Stimulated activated CD8-positive, alpha-beta memory T cell treated with anti-CD3 and anti-CD28 coated beads, Interleukin-2, amount 100 ng/mL, for 1 hour (primary cell): ENCODE data around the gene URAD.
"Not testable (repeated sequence)": the region's sequence is repeated elsewhere in the genome, so short reads cannot be mapped to it uniquely, and the experiment has no call there.

Experiments used
- DNase-seq, 2 donors: peaks; one replicate each; pipeline ENCODE4 v3.0.0-alpha.2; 2020; ENCODE audit warnings: low read depth in 2 of 2

Gene URAD

DNA sequence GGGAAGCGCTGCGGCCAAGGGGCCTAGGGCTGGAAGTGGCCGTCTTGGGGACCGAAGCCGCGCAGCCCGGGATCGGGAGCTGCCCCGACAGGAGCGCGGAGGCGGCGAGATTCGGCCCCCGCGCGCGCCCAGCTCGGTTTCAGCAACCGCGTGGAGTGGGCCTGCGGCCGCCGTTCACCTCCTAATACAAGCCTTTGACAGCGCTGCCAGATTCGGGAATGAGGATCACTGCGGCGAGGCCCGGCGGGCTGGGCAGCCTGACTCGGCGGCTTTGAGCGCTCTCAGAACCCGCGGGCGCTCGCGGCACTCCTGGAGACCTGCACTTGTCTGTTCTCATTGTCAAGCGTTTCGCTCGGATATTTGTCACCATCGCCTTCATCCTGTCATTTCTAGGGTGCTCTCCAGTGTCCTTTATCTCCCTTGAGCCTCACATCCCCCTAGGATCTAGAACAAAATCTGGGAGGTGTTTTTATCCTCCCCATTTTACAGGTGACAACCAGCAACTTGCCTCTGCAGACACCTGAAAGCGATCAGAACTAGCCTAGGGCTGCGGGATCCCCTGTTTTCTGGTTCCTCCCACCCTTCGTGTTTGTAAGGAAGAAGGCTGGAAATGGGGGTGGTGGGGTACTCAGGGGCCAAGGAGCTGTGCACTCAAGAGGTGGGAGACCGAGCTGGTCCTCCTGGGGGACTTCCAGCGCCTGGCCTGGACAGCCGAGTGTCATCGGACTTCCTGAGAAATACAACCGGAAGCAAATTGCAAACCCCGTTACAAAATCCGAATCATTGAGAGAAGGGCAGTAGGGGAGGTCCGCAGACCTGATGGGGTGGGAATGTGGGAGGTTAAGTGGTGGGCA is 17.9 kb downstream of the URAD start:
- no peak for DNase-seq

DNA sequence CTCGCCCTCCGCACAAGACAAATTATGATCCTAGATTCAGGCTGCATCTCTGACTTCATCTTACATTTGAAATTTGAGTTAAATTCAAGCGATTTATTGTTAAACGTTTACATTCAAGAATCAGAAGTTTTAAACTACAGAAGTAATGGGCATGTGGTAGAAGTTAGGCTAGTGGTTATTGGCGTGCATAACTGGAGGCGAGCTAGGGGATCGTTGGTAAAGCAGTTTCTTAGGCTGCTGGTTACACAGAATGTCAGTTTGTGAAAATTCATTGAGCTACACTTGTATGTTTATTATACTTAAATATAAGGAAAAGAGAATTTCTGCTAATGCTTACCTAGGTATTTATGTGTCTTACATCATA is 18.6 kb downstream of the URAD start:
- no peak for DNase-seq

DNA sequence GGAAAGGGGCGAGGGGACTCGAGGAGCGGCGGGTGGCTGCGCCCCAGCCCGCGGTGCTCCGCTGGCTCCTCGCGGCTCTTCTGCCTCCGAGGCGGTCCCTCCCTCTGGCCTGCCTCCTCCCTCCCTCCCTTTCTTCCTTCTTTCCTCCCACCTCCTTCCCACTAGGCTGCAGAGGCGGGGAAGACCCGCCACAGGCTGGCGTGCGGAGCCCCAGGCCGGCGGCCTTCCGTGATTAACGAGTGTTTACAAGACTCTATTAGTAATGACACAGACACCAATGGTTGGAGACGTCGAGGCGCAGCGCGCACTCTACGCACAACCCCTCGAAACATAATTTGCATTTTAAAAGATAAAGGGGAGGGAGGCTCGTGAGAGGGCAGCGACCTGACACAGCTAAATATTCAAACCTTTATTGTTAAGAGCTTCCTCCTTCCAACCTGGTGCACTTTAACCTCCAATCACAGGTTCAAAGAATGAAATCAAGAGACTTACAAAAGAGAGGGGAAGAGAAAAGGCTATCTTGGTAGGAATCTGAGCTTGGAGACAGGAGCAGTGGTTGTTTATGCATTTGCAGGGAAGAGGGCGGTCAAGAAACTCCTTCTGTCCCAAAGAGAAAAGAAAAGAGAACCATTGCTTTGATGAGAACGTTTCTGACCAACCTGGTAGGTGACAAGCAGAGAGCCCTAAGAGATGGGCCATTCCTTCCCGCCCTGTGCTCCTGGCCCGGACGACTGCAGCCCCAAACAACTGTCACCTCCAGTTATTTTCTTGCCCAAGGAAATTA is 19.2 kb downstream of the URAD start, which contains the start of gene CDX2:
CDX2 (minus strand) TSS at position 234 of the 784 bp plus-strand sequence. CDS start 309 bp downstream, outside the sequence.
- DNase-seq: no peak

DNA sequence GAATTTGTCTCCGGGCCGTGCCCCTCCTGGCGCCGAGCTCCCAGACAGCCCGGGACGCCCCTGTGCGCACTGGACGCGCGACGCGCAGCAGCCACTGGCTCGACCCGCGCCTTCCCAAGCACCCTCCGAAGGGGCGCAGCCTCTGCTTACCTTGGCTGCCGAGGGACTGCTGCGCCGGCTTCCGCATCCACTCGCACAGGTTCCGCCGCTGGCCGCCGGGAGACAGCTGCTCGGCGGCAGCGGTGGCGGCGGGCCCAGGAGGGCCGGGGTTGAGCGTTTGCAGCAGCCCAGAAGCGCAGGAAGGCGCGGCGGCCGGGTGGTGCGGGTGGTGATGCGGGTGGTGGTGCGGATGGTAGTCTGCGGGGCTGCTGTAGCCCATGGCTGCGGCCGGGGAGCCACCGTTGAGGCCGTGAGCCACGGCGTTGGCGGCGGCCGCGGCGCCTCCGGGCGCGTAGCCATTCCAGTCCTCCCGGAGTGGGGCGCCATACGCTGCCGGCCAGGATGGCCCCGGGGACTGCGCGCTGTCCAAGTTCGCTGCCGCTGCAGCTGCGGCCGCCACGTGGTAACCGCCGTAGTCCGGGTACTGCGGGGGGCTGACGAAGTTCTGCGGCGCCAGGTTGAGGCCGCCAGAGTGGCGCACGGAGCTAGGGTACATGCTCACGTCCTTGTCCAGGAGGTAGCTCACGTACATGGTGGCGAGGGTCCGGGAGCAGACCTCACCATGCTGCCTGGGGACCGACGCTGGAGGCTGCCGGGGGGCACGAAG is 20.0 kb downstream of the URAD start:
- no peak for DNase-seq

DNA sequence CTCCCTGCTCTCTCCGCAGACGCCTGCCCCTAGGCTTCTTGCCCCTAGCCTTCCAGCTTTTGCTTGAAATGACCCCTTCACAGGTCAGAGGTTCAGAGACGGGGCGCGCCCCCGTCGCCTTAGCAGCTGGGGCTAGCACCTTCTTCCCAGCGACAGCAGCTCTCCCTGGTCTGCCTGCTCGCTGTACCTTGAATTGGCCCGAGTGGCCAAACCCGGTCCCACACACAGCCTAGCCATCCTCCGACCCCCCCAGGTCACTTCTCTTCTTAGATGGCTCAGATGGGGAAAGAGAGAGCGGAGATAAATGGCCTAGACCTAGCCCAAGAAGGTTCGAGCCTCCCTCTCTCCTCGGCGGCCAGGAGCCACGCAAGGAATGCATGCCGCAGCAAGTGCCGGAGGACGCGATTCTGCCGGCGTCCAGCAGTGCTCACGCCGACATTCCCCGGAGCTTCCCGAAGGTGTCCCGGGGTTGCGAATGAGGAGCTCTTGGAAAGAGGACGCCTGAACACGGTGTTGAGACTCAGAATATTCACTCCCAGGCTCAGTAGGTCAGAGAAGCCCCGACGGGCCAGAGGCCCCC is 20.7 kb downstream of the URAD start:
- no peak for DNase-seq

DNA sequence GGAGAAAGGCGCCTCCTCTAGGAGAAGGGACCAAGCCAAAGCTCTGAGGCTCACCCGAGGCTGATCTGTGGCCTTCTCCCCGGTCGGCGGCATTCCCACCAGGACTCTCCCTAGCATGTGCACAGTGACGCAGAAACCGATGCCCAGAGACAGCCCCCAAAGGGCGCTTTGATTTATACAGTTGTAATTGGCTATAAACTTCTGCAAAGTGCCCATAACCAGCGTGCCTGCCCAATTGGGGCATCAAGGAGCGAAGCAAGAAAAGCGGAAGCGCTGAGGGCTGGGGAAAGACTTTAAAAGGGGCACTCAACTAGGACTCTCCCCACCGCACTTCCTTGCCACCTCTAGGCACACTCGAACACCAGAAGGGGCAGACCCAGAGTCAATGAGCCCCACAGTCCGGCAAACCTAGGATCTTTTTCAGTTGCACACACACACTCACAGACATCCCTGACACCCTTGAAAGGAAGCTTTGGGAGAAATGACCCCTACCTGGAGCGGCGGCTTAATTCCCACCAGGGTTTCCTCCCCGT is 21.2 kb downstream of the URAD start:
- no peak for DNase-seq

DNA sequence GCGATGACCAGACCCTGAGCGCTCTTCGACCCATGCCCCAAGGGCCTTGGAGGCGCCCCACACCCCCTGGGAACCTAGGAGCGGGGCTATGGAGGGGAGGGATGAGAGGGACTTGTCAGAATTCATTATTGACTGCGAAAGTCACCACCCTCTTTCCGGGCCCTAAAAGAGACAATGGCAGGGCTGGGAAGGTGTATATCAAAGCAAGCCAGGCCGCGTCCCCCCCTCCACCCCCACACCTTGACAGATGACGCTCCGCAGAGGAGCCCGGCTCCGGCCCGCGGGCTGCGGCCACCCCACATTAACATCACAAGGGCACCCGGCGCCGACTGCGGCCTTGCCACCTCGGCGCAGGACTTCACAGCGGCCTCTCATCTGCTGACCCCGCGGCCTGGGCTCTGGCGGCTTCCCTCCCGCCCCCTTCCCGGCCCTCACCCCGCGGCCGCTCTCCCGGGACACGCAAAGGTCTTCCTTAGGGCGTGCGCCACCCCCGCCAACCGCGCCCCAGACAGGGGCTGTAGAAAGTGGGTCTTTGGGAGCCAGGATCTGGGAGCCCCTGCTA is 21.8 kb downstream of the URAD start:
- no peak for DNase-seq

DNA sequence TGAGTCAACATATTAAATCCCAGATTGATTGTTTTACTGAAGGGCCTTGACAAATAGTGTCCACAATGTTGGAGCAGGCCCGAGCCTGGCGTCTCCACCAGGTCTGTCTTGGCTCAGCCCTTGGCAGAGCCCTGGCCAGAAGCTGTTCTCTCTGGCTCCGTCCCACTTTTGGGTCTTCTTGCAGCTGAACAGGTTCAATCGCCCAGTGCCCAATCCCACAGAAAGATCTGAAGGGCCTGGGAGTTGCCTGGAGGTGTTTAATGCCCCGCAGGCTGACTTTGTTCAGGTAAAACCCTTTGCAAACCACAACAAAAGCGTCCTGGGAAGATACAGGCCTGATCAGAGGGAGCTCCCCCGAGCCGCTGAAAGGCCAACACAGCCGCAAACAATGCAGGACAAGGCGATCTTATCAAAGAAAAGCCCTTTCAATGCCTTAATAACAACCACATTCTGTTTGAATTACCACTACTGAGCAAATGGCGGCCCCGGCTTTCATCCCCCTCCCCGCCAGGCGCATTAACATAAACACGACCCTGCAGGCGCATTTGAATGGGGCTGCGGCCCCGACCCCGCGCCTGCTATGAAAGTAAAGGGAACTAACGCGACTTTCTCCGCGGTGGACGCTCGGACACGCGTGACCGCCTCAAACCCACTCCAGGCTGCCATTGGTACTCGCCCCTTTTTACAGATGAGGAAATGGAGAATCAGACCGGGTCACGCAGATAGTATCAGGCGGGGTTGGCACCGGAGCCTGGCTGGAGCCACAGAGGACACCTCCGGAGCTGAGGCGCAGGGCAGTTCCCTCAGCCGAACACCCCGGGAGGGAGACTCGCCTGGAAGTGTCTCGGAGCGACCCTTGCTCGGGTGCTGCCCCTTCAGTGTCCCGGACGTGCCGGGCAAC is 22.5 kb downstream of the URAD start:
- DNase-seq: no peak

DNA sequence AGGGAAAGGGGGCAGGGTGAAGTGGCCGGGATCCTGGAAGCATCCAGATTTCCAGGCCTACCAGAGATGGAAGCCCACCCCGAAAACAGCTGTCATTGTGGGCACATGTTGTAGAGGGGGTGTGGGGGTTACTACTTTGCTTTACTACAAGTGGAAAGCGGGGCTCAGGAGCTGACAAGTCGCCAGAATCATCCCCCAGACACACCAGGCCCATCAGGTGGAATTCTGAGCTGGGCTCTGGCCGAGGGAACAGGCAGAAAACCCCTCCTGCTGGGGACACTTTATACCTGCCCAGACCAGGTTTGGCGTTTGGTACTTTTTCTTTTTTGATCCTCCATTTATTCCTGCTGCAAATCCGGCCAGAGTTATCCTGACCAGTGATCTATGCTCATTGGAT is 23.2 kb downstream of the URAD start:
- DNase-seq: no peak

DNA sequence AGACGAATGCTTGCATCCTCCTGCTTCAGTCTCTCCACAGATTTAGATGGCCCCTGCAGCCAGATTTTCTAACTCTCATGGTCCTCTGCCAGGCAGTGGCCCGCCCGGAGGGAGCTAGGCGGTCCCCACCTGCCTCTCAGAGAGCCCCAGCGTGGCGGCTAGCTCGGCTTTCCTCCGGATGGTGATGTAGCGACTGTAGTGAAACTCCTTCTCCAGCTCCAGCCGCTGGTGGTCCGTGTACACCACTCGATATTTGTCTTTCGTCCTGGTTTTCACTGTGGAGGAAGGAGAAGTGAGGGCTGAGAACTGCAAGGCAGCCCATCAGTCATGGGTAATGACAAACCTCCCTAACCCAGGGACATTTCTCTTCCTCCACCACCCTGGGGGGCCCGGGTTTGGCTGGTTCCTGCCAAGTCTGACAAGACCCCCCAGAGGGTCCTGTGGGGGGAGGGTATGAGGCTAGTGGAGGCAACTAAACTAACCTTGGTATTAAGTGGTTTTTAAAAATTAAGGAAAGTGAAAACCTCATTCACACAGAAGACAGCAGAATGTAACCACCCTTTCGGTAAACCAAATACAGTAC is 23.7 kb downstream of the URAD start:
- DNase-seq: no peak

DNA sequence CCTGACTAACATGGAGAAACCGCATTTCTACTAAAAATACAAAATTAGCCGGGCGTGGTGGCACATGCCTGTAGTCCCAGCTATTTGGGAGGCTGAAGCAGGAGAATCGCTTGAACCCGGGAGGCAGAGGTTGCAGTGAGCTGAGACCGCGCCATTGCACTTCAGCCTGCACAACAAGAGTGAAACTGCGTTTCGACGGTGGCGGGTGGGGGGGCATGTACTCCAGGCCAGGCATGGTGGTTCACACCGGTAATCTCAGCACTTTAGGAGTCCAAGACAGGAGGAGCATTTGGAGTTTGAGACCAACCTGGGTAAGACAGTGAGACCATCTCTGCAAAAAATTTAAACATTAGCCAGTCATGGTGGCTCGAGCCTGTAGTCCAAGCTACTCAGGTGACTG is 24.3 kb downstream of the URAD start:
- not testable (repeated sequence) for DNase-seq

DNA sequence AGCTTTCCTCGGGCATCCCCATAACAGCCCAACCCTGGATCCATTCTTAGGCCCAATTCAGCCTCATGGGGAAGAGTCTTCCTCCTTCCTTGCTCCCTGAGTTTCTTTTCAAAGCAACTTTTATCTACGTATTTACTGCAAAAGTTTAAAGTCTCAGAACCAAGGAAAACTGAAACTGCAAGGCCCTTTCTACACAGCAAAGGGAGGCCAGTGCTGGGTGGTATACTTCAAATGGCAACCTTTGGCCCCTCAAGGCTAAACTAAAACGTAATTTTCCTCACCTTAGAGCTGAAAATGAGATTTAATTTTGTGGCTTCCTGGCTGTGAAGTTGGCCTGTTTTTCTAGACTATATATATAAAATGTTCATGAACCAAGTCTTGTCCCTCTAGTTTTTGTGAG is 25.0 kb downstream of the URAD start:
- DNase-seq: no peak

DNA sequence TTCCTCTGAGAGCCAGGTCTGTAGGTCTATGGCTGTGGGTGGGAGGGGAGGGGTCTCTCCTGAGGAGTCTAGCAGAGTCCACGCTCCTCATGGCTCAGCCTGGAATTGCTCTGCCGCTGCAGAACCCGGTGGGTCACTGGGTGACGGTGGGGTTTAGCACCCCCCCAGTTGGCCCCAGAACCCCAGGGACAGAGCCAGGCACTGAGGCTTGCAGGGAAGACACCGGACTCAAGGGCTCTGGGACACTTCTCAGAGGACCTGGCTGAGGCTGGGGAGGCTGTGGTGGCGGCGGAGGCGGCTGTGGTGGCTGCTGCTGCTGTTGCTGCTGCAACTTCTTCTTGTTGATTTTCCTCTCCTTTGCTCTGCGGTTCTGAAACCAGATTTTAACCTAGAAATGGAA is 25.5 kb downstream of the URAD start:
- DNase-seq: no peak

DNA sequence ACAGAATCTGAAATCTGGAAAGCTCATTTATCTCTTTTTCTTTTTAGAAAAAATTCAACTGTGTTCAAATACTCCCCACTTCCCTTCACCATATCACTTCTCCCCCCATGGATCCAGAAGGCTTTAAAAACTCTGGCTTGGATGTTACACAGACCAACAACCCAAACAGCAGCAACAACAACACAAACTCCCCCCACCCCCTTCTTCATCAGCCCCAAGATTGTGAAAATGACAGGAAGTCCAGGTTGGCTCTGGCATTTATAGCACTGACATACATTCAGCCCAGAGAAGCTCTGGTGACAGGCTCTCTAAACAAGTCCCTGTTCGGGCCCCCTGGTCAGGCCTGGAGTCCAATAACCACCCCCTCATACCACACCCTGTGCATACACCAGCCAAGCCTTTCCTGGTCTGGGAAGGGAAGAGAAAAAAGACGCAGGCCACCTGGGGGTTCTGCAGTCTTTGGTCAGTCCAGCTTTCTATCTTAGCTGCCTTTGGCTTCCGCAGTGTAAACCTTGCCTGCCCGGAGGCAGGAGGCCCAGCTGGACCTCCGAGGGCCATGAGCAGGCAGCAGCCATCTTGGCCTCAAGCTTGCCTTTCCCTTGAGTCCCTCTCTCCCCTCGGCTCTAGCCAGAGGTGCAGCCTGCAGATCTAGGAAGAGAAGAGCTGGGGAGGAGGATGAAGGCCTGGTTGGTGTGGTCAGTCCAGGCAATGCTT is 26.2 kb downstream of the URAD start:
- no peak for DNase-seq

DNA sequence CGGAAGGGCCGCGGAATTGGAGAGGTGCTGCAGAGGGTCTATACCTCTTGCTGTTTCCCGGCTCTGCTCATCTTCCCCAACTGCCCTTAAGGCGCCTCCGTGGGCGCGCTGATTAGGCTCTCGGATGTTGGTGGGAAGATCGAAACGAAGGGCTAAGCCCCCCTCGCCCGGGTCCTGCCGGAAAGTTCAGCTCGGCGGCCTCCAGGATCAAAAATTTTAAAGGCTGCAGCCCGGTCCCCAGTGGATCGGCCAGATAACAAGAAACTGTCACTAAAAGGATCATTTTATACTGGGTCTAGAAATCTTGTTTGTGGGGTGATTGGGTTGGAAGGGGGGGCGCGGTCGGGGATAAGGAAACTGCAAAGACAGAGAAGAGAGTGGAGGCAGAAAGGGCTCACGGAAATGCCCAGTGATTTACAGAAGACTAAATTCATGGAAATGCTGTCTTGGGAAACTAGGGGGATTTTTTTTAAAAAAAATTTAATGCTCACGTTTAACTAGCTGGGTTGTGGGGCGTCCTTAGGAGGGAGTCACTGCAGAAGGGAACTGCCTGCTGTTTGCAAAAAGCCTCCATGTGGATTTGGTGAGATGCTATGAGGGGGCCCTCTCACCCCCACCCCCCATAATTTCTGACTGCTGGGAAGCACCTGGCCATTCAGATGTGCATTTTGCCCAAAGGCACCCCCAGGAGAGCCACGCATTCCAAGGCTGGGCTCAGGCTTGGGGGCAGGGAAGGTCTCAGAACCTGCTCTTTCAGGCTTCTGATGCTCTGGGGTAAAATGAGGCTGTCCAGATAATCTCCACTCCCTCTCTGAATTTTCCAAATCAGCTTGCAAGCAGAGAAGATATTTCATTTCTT is 27.0 kb downstream of the URAD start:
- no peak for DNase-seq

DNA sequence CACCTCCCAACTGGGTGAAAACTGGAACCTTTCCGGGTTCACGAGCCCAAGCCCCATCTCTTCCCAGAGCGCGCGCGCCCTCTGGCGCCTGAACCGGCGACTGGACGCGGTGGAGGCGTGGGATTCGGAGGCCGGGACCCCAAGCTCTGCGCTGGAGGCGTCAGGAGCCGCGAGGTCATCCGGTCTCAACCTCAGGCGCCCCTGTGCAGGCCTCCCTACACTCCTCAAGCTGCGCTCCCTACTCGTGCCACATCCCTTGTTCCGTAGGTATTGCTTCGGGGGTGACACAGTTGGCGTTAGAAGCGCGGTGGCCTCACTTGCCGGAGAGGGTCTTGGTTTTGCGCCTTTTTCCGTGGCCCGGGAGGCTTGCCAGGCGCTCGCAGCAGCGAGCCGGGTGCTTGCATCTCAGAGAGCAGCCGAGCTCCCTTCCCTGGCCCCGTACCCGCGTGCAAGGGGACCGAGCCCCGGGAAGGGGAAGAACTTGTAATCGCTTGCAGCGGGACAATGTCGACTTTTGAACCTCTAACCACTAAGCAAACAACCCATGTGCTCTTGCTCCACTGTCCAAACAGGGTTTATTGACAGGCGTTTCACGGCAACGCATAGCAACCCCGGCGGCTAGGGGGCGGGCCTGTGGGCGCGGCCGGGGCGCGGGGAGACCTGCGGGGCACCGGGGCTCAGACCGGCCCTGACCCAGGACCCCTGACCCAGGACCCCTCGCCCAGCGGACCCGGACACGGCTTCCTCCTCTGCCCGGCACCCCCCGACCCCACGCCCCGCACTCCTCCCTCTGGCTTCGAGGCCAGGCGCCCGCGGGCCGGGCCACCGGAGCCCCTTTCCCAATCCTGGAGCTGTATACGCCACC is 27.9 kb downstream of the URAD start:
- DNase-seq: no peak

DNA sequence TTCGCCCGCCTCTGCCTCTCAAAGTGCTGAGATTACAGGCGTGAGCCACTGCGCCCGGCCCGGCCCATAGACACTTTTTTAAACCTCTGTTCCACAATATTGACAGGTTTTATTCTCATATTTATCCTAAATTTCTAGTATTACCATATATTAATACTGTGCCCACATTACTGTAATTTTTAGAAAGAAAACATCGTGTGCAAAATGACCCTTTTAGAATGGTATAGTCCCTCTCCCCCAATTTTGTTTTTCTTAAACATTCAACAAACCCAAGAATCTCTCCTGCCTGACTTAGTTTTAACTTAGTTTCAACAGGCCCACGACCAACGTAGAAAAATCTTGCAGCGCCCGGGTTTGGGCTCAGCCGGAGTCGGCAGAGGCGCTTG is 28.5 kb downstream of the URAD start:
- no peak for DNase-seq
